Lower lobe of right lung (tissue), 2 donors: ENCODE measurements around the gene SNX27. TPM values are rescaled to one million over a fixed set of nuclear protein-coding genes. Genes with fewer than 3 reads are reported as not detected.

Experiments used
- ATAC-seq, 2 donors: fragments of 200-7000 bp; cut with Tn5 transposase; one replicate each; pipeline ENCODE4 v1.9.1; 2020 to 2022; ENCODE audit warnings: mild to moderate bottlenecking in 2 of 2, moderate library complexity in 2 of 2
- DNase-seq: peaks from one replicate; pipeline ENCODE4 v3.0.0-alpha.2; 2020
- H3K27ac ChIP-seq: fragments of 200-600 bp; one replicate; pipeline ENCODE4 v1.8.0; 2022
- H3K27me3 ChIP-seq: fragments of 200-600 bp; one replicate; pipeline ENCODE4 v1.8.0; 2022; ENCODE audit warnings: low read depth
- H3K36me3 ChIP-seq: fragments of 200-600 bp; one replicate; pipeline ENCODE4 v1.8.0; 2022; ENCODE audit warnings: mild to moderate bottlenecking
- H3K4me1 ChIP-seq: fragments of 200-600 bp; one replicate; pipeline ENCODE4 v1.8.0; 2022
- H3K4me3 ChIP-seq: fragments of 200-600 bp; one replicate; pipeline ENCODE4 v1.8.0; 2022; ENCODE audit warnings: mild to moderate bottlenecking
- H3K9me3 ChIP-seq: fragments of 200-600 bp; one replicate; pipeline ENCODE4 v1.8.0; 2022
- CTCF ChIP-seq: fragments of 200-600 bp; IDR thresholded peaks from one replicate; pipeline ENCODE4 v1.8.0; 2022; ENCODE audit warnings: antibody characterized with exemption, mild to moderate bottlenecking
- intact Hi-C: fragments of 100-400 bp; cut with DNase I; formaldehyde crosslinking; loops from one replicate; pipeline ENCODE4 v1.11.0; 2022
- total RNA-seq: library from RNA; stranded (reverse); fragmentation: NEBNext Ultra II Directional; extraction: Animal tissue kit (Norgen Biotek cat#: 25700); gene quantifications from one replicate; pipeline ENCODE4 v1.2.1, GENCODE V29; 2021
- donor health status: DM: no; HTN: yes; CAD: no; lungs with severe emphysema.

Gene SNX27
- total RNA-seq, 1 donor from 2014 or later: 66.5 TPM

- no peak for DNase-seq
- no peak for ATAC-seq
- Histone ChIP-seq H3K27ac (peak overlapping the region; percentile 75), H3K27me3 (peaks cover 24% of the 10 kb centered on the region), H3K36me3 (no peaks in the 10 kb centered on the region), H3K4me3 (peak overlapping the region; percentile 61), H3K4me1 (peaks cover 29% of the 10 kb centered on the region), H3K9me3 (no peaks in the 10 kb centered on the region)
- intact Hi-C loops: no loop called here
- TF ChIP-seq CTCF: no peak
Observed at GRCh38 chr1:151720125-151720524, 108.3 kb downstream of the SNX27 start.

- peaks cover 29% of the 10 kb centered on the region for H3K4me1 ChIP-seq
- peak overlapping the region; percentile 75 for H3K27ac ChIP-seq
- H3K4me3 ChIP-seq: peak overlapping the region; percentile 61
- H3K9me3 ChIP-seq: no peaks in the 10 kb centered on the region
- DNase-seq (no peak), ATAC-seq (peak in 1 of 2 donors; percentile 63)
- peaks cover 27% of the 10 kb centered on the region for H3K27me3 ChIP-seq
- intact Hi-C loops: no loop called here
- no peaks in the 10 kb centered on the region for H3K36me3 ChIP-seq
- no peak for TF ChIP-seq CTCF
Observed at GRCh38 chr1:151720554-151720953, 108.7 kb downstream of the SNX27 start.

- H3K4me3 ChIP-seq: peak within 1 kb of the TSS; percentile 61
- no peaks in the 10 kb centered on the region for H3K36me3 ChIP-seq
- H3K9me3 ChIP-seq: no peaks in the 10 kb centered on the region
- no peak for TF ChIP-seq CTCF
- H3K4me1 ChIP-seq: peaks cover 29% of the 10 kb centered on the region
- DNase-seq: no peak
- peak; percentile 85 to 89 for ATAC-seq
- intact Hi-C loops: no loop called here
- peaks cover 23% of the 10 kb centered on the region for H3K27me3 ChIP-seq
- H3K27ac ChIP-seq: peak within 1 kb of the TSS; percentile 75
Observed at GRCh38 chr1:151720974-151721787, 109.3 kb downstream of the SNX27 start, which contains the start of gene RIIAD1. RIIAD1 (plus strand) TSS chr1:151721522; CDS start chr1:151721537, 15 bp downstream.

- Histone ChIP-seq H3K9me3 (no peaks in the 10 kb centered on the region), H3K4me1 (peaks cover 28% of the 10 kb centered on the region), H3K27me3 (peaks cover 23% of the 10 kb centered on the region), H3K4me3 (peak overlapping the region; percentile 61), H3K36me3 (no peaks in the 10 kb centered on the region), H3K27ac (no peak overlapping the region)
- ATAC-seq (no peak), DNase-seq (no peak)
- TF ChIP-seq CTCF: no peak
- intact Hi-C loops: no loop called here
Observed at GRCh38 chr1:151721788-151722510, 110.1 kb downstream of the SNX27 start.

- Histone ChIP-seq H3K36me3 (no peaks in the 10 kb centered on the region), H3K27me3 (peaks cover 12% of the 10 kb centered on the region), H3K4me3 (no peak overlapping the region), H3K4me1 (peaks cover 19% of the 10 kb centered on the region), H3K27ac (no peak overlapping the region), H3K9me3 (no peaks in the 10 kb centered on the region)
- ATAC-seq (no peak), DNase-seq (no peak)
- TF ChIP-seq CTCF: no peak
- intact Hi-C loops: no loop called here
Observed at GRCh38 chr1:151723726-151724370, 112.0 kb downstream of the SNX27 start.
